ENCODE results near the gene FBXL3.
"Not testable (repeated sequence)": the region's sequence is repeated elsewhere in the genome, so short reads cannot be mapped to it uniquely, and the experiment has no call there.

The FBXL3 gene

GRCh38 chr13:76980075-76980718 lies 46.8 kb downstream of the FBXL3 start:
- DNase-seq, result peak; percentile 31

- no peak for DNase-seq
Measured at GRCh38 chr13:76976929-76977328, 50.0 kb downstream of the FBXL3 start.

DNA sequence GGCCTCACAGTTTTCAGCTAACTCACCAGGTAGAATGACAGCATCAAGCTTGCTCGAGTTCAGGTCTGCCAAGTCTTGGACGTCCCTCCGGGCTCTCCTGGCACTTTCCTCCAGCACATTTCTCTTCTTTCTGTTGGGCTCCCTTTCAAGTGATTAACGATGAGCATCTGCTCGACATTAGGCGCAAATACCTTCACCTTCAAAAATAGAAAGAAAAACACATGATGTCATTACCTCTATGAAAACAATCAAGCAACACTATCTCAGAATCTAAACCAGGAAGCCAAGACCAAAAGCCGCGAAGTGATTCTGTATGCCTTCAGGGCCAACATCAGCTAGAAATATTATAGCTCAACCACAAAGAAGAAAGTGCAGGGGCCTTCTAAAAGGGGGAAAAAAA lies 50.5 kb downstream of the FBXL3 start:
- no peak for DNase-seq

GRCh38 chr13:76975863-76976262 lies 51.1 kb downstream of the FBXL3 start:
- DNase-seq, result no peak

- no peak for DNase-seq
Measured at GRCh38 chr13:76974618-76974975, 52.4 kb downstream of the FBXL3 start.

- no peak for DNase-seq
Measured at GRCh38 chr13:76973920-76974617, 52.9 kb downstream of the FBXL3 start.

DNA sequence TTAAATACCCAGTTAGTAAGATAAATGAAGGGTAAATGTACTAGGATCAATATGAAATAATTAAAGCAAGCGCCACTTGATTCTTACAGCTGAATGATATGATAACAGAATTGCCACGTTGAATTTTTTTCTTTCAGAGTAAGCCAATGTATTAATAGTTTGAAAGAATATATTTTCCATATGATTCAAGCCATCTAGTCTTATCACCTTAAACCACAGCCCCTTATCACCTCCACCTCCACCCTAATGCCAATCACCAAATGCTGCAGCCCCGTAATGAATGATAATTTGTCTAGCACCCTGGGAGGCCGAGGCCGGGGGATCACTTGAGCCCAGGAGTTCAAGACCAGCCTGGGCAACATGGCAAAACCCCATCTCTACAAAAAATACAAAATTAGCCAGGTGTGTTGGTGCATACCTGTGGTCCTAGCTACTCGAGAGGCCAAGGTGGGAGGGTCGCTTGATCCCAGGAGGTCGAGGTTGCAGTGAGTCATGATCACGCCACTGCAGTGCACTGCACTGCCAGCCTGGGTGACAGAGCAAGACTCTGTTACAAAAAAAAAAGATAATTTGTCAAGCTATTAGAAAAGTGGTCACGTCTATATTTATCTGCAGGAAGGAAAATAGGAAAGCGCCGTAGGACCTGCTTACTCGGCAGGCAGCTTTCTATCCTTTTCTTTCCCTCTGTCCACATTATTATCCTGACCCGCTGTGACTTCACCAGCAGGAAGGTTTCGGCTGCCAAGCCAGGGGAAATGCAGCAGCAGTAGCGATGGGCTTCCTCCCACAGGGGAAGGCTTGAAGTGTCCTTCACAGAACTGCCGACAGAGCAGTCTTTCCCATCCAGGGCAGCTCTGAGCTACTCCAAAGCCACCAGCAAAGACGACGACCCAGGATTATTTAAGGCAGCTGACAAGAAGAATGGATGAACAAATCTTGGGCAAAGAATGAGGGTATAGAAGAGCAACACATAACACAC lies 54.8 kb downstream of the FBXL3 start:
- no peak for DNase-seq

- DNase-seq, result no peak
Measured at GRCh38 chr13:76971215-76971614, 55.7 kb downstream of the FBXL3 start.

DNA sequence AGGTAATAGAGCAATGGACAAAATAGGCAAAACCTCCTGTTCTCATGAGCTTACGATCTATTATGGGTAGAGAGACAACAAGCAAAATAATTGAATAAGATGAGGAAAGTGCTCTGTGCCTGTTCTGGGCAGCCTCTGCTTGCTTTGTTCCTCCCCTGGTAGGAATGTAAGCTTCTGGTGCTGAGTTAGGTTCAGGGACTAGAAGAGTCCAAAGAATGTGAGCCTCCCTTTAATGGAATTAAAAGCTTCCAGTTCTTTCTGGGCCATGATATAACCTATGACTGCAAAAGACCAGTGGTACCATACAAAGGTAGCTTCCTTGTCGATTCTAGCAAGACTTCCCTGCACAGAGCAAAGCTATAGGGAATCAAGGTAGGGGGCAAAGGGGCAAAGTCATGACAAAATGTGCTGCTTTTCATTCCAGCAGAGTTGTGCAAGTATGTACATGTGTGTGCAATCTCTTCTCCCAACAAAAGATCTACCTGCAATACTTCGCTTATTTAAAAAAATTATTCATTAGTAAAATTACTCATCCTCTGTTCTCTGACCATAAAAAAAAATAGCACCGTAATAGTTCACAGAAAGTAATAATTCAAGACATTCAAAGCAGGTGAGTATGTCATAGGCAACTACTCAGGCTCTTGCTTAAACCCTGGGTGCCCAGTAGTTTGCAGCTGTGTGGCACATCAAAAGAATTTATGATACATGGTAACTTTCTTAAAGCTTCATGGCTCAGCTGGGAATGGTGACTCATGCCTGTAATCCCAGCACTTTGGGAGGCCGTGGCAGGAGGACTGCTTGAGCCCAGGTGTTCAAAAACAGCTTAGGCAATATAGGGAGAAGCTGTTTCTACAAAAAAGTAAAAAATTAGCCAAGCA lies 57.2 kb downstream of the FBXL3 start:
- DNase-seq, result no peak

DNA sequence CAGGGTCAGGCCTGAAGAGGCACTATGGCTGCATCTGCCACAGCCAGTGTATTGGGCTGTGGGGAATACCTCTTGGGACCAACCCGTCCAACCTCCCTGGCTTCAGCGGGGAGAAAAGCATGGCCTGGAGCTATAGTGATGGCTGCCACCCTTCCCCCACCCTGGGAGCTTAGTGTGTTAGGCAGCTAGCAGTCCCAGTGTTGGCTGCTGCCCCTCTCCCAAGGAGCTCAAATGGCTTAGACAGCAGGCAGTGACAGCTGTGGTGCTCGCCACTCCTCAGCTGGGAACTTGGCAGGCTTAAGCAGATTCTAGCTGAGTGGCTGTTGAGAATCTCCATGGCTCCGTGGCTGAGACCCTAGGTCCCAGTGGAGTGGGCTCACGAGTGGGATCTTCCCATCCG lies 58.9 kb downstream of the FBXL3 start:
- DNase-seq, result no peak

DNA sequence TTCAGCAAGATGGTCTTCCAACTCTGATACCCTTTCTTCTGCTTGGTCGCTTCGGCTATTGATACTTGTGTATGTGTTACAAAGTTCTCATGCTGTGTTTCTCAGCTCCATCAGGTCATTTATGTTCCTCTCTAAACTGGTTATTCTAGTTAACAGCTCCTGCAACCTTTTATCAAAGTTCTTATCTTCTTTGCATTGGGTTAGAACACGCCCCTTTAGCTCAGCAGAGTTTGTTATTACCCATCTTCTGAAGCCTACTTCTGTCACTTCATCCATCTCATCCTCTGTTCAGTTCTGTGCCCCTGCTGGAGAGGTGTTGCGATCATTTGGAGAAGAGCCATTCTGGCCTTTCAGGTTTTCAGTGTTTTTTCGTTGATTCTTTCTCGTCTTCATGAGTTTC lies 59.9 kb downstream of the FBXL3 start:
- no peak for DNase-seq

- no peak for DNase-seq
Measured at GRCh38 chr13:76965759-76966421, 61.1 kb downstream of the FBXL3 start.

DNA sequence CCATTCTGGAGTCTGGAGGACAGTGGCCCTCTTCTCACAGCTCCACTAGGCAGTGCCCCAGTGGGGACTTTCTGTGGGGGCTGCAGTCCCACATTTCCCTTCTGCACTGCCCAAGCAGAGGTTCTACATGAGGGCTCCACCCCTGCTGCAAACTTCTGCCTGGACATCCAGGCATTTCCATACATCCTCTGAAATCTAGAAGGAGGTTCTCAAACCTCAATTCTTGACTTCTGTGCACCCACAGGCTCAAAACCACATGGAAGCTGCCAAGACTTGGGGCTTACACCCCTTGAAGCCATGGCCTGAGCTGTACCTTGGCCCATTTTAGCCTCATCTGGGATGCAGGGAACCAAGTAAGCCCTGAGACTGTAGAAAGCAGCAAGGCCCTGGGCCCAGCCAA lies 67.2 kb downstream of the FBXL3 start:
- not testable (repeated sequence) for DNase-seq

GRCh38 chr13:76958841-76959432 lies 68.0 kb downstream of the FBXL3 start:
- no peak for DNase-seq

- DNase-seq, result no peak
Measured at GRCh38 chr13:76955661-76956060, 71.3 kb downstream of the FBXL3 start.
